Measurements from ENCODE around the gene USP47.

The USP47 gene

DNA sequence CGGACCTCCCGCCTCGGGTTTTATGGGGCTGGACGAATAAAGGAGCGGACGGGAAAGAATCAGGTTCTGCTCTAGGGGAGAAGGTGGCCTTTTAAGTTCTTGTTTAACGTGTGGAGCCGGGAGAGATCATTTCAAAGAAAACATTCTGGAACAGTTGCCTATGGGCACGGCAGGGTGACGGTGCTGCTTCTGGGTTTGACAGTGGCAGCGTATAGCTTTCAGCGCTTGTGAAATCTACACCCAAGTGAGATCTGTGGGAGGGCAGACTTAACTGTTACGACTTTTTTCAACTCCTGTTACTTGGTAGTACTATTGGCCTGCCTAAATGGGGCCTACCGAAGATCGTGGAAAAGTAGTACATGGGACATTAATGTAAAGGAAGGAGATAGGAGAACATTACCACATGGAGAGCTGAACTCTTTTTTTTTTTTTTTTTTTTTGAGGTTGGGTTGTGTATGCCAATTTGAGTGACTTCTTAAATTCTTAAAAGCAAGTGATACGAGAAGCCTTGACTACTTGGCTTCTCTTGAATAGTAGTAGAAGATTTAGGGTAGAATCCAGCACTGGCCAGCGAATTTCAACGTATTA is 743 bp downstream of the USP47 start:
- TF ChIP-seq POLR2AphosphoS5 (IDR thresholded peaks at IDR 0.05; ENCODE audit: low read depth, low read length) (peak; percentile 64; the same call in 1 of the 2 replicates), POLR2A (IDR thresholded peaks at IDR 0.05; ENCODE audit: low read depth, low read length) (no peak; the same call in 1 of the 2 replicates), TAF1 (IDR thresholded peaks at IDR 0.05; ENCODE audit: low read depth, low read length) (peak; percentile 49; the same call in 1 of the 2 replicates), PAX5 (IDR thresholded peaks at IDR 0.05; ENCODE audit: insufficient read depth, low read length, severe bottlenecking) (no peak)
- FAIRE-seq = peak; percentile 96
- peak; percentile 21 for DNase-seq (ENCODE audit: insufficient read length, low spot score)

DNA sequence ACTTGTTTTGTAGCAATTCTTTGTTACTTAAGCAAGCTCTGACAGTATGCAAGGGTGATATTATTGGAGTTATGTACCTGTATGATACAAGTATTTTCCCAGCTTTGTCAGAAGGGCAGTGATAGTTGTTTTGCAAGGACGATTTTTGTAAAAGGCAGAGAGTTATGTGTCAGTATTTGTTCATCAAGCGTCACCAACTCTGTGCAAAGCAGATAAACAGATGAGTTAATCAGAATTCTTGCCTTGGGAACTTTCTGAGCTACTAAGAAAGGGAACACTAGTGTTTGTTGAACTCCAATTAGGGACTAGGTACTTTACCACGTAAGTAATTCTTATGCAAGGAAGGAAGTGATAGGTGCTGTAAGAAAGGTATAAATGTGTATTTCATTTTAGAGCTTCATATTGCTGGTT is 1.4 kb downstream of the USP47 start:
- no peak for DNase-seq (ENCODE audit: insufficient read length, low spot score)
- TF ChIP-seq PAX5 (IDR thresholded peaks at IDR 0.05; ENCODE audit: insufficient read depth, low read length, severe bottlenecking) (no peak), SPI1 (IDR thresholded peaks at IDR 0.05; ENCODE audit: low read depth, low read length) (0 out of 2 replicates have a peak, but pooled peaks have one; percentile 17)
- FAIRE-seq = no peak

DNA sequence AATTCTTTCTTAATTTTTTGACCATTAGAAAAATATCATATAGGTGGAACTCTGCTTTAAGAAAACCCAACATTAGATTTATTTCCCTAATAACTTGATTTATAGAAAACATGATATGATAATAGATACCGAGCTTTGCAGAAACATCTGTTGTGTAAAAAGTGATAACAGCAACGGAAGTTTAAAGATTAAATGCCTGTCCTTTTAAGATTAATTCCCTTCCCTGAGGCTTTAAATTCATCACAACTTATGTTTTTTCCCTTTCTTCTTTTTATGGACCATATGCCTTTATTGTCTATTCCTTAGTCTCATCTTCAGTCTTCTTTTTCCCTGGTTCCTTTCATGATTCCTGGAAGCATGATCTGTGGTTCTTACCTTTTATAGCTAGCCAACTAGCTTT is 1.9 kb downstream of the USP47 start:
- TF ChIP-seq POLR2A (IDR thresholded peaks at IDR 0.05; ENCODE audit: low read depth, low read length) = no peak
- TF ChIP-seq SPI1 (IDR thresholded peaks at IDR 0.05; ENCODE audit: low read depth, low read length) = no peak
- no peak for TF ChIP-seq TAF1 (IDR thresholded peaks at IDR 0.05; ENCODE audit: low read depth, low read length)
- TF ChIP-seq PAX5 (IDR thresholded peaks at IDR 0.05; ENCODE audit: insufficient read depth, low read length, severe bottlenecking) = no peak
- TF ChIP-seq POLR2AphosphoS5 (IDR thresholded peaks at IDR 0.05; ENCODE audit: low read depth, low read length) = no peak
- TF ChIP-seq POU2F2 (IDR thresholded peaks at IDR 0.05; ENCODE audit: low read depth, low read length) = no peak
- DNase-seq (ENCODE audit: insufficient read length, low spot score) (no peak), FAIRE-seq (no peak)

DNA sequence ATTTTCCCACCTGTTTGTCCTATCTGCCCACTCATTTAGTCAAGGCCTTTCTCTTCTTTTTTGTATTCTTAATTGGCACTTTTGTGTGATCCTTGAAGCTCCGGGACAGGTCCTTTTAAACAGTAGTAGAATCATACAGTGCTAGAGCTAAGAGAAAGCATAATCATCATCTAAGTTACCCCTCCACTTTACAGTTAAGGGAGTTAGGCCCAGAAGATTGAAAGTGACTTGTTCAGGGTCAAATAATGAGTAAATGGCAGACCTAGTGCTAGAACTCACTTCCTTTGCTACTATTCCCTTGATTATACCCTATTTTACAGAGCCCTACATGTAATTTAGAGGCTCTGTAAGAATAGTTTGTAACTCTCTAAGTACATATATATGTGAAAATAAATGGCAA is 2.5 kb downstream of the USP47 start:
- DNase-seq (ENCODE audit: insufficient read length, low spot score) (no peak), FAIRE-seq (peak; percentile 26)
- TF ChIP-seq POLR2AphosphoS5 (IDR thresholded peaks at IDR 0.05; ENCODE audit: low read depth, low read length) (no peak), SPI1 (IDR thresholded peaks at IDR 0.05; ENCODE audit: low read depth, low read length) (no peak), PAX5 (IDR thresholded peaks at IDR 0.05; ENCODE audit: insufficient read depth, low read length, severe bottlenecking) (no peak), TAF1 (IDR thresholded peaks at IDR 0.05; ENCODE audit: low read depth, low read length) (no peak), POU2F2 (IDR thresholded peaks at IDR 0.05; ENCODE audit: low read depth, low read length) (no peak), POLR2A (IDR thresholded peaks at IDR 0.05; ENCODE audit: low read depth, low read length) (no peak)

- FAIRE-seq (no peak), DNase-seq (ENCODE audit: insufficient read length, low spot score) (no peak)
- TF ChIP-seq SPI1 (IDR thresholded peaks at IDR 0.05; ENCODE audit: low read depth, low read length) (peak; percentile 22; the same call in 1 of the 2 replicates), PAX5 (IDR thresholded peaks at IDR 0.05; ENCODE audit: insufficient read depth, low read length, severe bottlenecking) (no peak)
Measured at GRCh38 chr11:11845071-11845470, 3.3 kb downstream of the USP47 start.

- TF ChIP-seq POLR2AphosphoS5 (IDR thresholded peaks at IDR 0.05; ENCODE audit: low read depth, low read length) (no peak), POLR2A (IDR thresholded peaks at IDR 0.05; ENCODE audit: low read depth, low read length) (no peak), POU2F2 (IDR thresholded peaks at IDR 0.05; ENCODE audit: low read depth, low read length) (no peak), PAX5 (IDR thresholded peaks at IDR 0.05; ENCODE audit: insufficient read depth, low read length, severe bottlenecking) (no peak), SPI1 (IDR thresholded peaks at IDR 0.05; ENCODE audit: low read depth, low read length) (no peak), TAF1 (IDR thresholded peaks at IDR 0.05; ENCODE audit: low read depth, low read length) (no peak)
- FAIRE-seq (no peak), DNase-seq (ENCODE audit: insufficient read length, low spot score) (no peak)
Measured at GRCh38 chr11:11845551-11845950, 3.8 kb downstream of the USP47 start.

DNA sequence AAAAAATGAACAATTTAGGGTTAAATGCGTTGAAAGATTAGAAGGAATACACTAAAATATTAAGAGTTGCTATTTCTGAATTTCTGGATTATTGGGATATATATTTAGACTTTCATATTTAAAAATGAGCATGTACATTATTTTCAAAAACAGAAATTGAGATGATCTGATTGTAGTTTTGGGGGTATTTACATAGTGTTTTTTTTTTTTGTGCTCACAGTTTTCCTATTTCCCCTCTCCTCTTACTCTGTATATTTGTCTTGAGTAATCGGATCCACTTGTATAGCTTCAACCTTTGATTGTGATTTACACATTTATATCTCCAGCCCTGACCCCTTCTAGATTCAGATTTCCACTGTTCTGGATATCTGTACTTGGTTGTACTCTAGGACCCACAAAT is 5.3 kb downstream of the USP47 start:
- DNase-seq (ENCODE audit: insufficient read length, low spot score) (no peak), FAIRE-seq (no peak)
- no peak for TF ChIP-seq TAF1 (IDR thresholded peaks at IDR 0.05; ENCODE audit: low read depth, low read length)
- TF ChIP-seq POLR2A (IDR thresholded peaks at IDR 0.05; ENCODE audit: low read depth, low read length) = no peak
- TF ChIP-seq PAX5 (IDR thresholded peaks at IDR 0.05; ENCODE audit: insufficient read depth, low read length, severe bottlenecking) = no peak
- no peak for TF ChIP-seq POU2F2 (IDR thresholded peaks at IDR 0.05; ENCODE audit: low read depth, low read length)
- no peak for TF ChIP-seq SPI1 (IDR thresholded peaks at IDR 0.05; ENCODE audit: low read depth, low read length)
- TF ChIP-seq POLR2AphosphoS5 (IDR thresholded peaks at IDR 0.05; ENCODE audit: low read depth, low read length) = no peak

DNA sequence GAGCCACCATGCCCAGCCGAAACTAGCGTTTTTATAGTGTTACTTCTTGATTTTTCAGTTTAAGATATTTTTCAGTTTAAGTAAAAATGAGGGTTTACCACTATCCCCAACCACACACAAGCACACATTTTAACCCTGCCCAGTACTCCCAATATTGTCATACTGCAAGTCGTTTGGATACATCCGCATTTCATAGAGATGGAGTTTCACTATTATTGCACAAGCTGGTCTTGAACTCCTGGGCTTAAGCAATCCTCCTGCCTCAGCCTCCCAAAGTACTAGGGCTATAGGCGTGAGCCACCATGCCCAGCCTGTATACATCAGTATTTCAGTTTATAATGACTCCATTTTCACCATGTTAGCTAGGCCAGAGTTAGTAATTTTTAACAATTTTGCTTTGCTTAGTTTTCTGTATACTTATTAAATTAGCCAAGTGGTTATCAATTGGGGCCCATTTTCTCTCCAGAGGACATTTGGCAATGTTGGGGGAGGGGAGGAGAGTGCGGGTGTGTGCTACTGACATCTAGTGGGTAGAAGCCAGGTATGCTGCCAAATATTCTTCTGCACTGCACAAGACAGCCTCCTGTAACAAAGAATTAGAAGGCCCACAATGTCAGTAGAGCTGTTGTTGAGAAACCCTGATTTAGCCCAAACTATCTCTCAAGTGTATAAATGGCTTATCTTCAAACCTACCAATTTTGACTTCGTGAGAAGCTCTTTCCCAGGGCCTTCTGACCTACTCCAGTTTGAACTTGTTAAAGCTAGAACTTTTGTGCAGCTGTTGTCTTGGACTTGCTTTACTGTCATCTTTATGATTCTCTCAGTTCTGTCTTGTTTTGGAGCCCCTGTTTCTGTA is 7.3 kb downstream of the USP47 start:
- DNase-seq (ENCODE audit: insufficient read length, low spot score) (no peak), FAIRE-seq (peak; percentile 82)

DNA sequence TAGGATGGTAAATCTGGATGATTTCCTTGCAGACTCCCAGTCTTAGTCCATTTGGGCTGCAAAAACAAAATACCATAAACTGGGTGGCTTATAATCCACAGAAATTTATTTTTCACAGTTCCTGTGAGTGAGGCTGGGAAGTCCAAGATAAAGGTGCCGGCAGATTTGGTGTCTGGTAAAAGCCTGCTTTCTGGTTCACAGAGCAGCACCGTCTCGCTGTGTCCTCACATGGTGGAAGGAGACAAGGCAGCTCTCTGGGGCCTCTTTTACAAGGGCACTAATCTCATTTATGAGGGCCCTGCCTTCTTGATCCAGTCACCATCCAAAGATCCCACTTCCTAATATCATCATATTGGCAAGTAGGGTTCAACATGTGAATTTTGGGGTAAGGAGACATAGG is 8.9 kb downstream of the USP47 start:
- DNase-seq (ENCODE audit: insufficient read length, low spot score) (no peak), FAIRE-seq (peak; percentile 26)
- no peak for TF ChIP-seq POLR2A (IDR thresholded peaks at IDR 0.05; ENCODE audit: low read depth, low read length)
- TF ChIP-seq POU2F2 (IDR thresholded peaks at IDR 0.05; ENCODE audit: low read depth, low read length) = no peak
- TF ChIP-seq SPI1 (IDR thresholded peaks at IDR 0.05; ENCODE audit: low read depth, low read length) = no peak
- TF ChIP-seq PAX5 (IDR thresholded peaks at IDR 0.05; ENCODE audit: insufficient read depth, low read length, severe bottlenecking) = no peak
- no peak for TF ChIP-seq TAF1 (IDR thresholded peaks at IDR 0.05; ENCODE audit: low read depth, low read length)
- TF ChIP-seq POLR2AphosphoS5 (IDR thresholded peaks at IDR 0.05; ENCODE audit: low read depth, low read length) = no peak

More for the DNA sequence above, 7.3 kb downstream of the USP47 start:
- TF ChIP-seq SPI1 (IDR thresholded peaks at IDR 0.05; ENCODE audit: low read depth, low read length) = no peak
- no peak for TF ChIP-seq POLR2AphosphoS5 (IDR thresholded peaks at IDR 0.05; ENCODE audit: low read depth, low read length)
- TF ChIP-seq POU2F2 (IDR thresholded peaks at IDR 0.05; ENCODE audit: low read depth, low read length) = no peak
- no peak for TF ChIP-seq POLR2A (IDR thresholded peaks at IDR 0.05; ENCODE audit: low read depth, low read length)

DNA sequence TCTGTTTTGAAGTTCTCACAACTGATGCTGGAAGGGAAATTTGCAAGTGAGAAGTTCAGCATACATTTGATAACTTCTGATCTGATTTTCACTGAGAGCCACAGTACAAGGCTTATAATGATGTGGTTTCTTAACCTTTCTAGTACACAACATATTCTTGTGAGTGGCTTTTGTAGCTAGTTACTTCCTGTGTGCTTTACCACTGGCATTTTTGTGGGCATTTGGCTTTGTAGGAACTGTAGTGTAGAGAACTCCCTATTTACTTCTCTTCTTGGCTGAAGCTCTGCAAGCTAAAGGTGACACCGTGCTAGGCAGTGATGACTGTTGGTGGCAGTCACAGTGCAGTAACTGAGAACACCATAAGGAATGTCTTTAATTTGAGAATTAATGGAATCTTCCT is 14.9 kb downstream of the USP47 start:
- TF ChIP-seq PAX5 (IDR thresholded peaks at IDR 0.05; ENCODE audit: insufficient read depth, low read length, severe bottlenecking) (no peak), TAF1 (IDR thresholded peaks at IDR 0.05; ENCODE audit: low read depth, low read length) (no peak), POU2F2 (IDR thresholded peaks at IDR 0.05; ENCODE audit: low read depth, low read length) (no peak), POLR2A (IDR thresholded peaks at IDR 0.05; ENCODE audit: low read depth, low read length) (no peak), POLR2AphosphoS5 (IDR thresholded peaks at IDR 0.05; ENCODE audit: low read depth, low read length) (no peak), SPI1 (IDR thresholded peaks at IDR 0.05; ENCODE audit: low read depth, low read length) (no peak)
- FAIRE-seq (peak; percentile 43), DNase-seq (ENCODE audit: insufficient read length, low spot score) (no peak)

Measured in GM12891 (cell line).